Neuron (in vitro differentiated cells): ENCODE measurements around the gene ZNF3.
"Not testable (repeated sequence)": the region's sequence is repeated elsewhere in the genome, so short reads cannot be mapped to it uniquely, and the experiment has no call there.

ENCODE experiments used
- H2AFZ ChIP-seq: one replicate; pipeline ENCODE4 v1.6.1; 2013; ENCODE audit warnings: low read depth, mild to moderate bottlenecking, inconsistent platforms, low read length, moderate library complexity
- H3K27me3 ChIP-seq: one replicate; pipeline ENCODE4 v1.6.1; 2013; ENCODE audit warnings: low read length; ENCODE audit not compliant: insufficient read depth
- H3K36me3 ChIP-seq: one replicate; pipeline ENCODE4 v1.6.1; 2013; ENCODE audit warnings: low read length; ENCODE audit not compliant: insufficient read depth
- H3K4me1 ChIP-seq: one replicate; pipeline ENCODE4 v1.6.1; 2013; ENCODE audit warnings: low read length; ENCODE audit not compliant: insufficient read depth
- H3K4me3 ChIP-seq: 2 replicates; pipeline ENCODE4 v1.5.1; 2013; ENCODE audit warnings: mild to moderate bottlenecking, low read length, moderate library complexity
- H3K9me3 ChIP-seq: one replicate; pipeline ENCODE4 v1.6.1; 2013; ENCODE audit warnings: low read length

The ZNF3 gene

DNA sequence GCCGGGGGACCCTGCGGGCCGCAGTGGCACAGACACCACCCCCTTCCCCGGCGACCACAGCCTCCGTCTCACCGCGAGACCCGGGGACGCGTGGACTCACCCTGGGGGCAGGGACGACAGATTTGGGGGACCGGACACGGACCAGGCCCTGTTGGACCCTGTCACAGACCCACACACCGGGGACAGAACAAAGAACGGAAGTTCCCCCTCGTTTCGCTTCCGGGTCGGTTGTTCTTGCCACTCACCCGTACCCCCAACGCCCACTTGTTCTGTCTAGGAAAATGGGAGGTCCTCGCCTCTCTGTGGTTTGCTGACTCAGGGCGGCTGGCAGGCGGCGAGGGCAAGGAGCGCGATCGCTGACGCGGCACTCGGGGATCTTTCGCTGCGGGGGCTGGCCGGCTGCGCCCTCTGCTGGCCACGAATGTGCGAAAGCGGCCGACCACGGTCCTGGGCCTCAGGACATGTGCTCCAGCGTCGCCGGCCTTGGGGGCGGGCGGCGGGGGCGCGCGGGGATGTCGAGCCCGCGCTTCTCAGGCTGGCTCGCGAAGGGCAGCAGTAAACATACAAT, at the start of gene ZNF3:
Gene ZNF3, minus strand, starts transcription at position 189 of the 568 bp plus-strand sequence. CDS start 4,366 bp downstream, outside the sequence.
- Histone ChIP-seq H3K27me3 (no peaks in the 10 kb centered on the region), H3K4me3 (peak within 1 kb of the TSS; percentile 99), H3K4me1 (peaks cover 24% of the 10 kb centered on the region), H3K9me3 (peaks cover 6% of the 10 kb centered on the region), H3K36me3 (peaks cover 32% of the 10 kb centered on the region), H2AFZ (peak within 1 kb of the TSS; percentile 23)

DNA sequence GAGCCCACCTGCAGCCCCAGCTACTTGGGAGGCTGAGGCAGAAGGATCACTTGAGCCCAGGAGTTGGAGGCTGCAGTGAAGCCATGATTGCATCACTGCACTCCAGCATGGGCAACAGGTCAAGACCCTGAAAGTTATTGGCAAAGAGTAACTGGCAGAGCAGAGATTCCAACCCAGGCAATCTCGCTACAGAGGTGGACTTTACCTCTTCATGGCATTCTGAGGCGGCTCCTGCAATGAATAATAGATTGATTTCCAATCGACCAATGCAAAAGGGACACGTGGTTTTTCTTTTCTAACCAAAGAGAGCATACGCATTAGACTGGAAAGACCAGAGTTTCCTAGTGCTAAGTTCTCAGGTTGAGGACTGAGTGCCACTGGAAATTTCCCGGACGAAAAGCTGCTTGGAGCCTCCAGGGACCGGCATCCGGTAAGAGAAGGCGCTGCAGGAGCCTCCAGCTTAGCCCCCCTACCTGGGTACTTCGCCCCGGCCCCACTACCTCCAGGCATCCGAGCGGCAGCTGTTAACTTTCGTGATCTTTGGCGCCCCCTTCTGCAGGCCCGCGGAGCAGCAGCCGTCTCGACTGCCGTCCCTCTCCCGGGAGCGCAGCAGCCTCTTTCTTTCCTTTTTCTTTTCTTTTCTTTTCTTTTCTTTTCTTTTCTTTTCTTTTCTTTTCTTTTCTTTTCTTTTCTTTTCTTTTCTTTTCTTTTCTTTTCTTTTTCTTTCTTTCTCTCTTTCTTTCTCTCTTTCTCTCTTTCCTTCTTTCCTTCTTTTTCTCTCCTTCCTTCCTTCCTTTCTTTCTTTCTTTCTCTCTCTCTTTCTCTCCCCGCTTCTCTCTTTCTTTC, 49.3 kb upstream of the ZNF3 start:
- no peaks in the 10 kb centered on the region for H3K36me3 ChIP-seq
- H3K9me3 ChIP-seq = no peaks in the 10 kb centered on the region
- peaks cover 16% of the 10 kb centered on the region for H3K4me1 ChIP-seq
- H3K27me3 ChIP-seq = no peaks in the 10 kb centered on the region
- H2AFZ ChIP-seq = no peak overlapping the region
- no peak overlapping the region for H3K4me3 ChIP-seq

DNA sequence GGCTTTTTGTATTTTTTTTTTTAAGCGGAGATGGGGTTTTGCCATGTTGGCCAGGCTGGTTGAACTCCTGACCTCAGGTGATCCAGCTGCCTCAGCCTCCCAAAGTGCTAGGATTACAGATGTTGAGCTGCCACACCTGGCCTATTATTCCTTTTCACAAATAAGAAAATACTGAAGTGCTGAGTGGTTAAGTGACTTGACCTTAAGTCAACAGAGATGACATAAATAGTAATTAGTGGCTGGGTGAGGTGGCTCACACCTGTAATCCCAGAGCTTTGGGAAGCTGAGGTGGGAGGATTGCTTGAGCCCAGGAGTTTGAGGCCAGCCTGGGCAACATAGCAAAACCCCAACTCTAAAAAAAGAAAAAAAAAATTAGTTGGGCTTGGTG, 48.7 kb upstream of the ZNF3 start:
- peaks cover 16% of the 10 kb centered on the region for H3K4me1 ChIP-seq
- not testable (repeated sequence) for H3K27me3 ChIP-seq, H2AFZ ChIP-seq, H3K9me3 ChIP-seq, H3K4me3 ChIP-seq, H3K36me3 ChIP-seq

DNA sequence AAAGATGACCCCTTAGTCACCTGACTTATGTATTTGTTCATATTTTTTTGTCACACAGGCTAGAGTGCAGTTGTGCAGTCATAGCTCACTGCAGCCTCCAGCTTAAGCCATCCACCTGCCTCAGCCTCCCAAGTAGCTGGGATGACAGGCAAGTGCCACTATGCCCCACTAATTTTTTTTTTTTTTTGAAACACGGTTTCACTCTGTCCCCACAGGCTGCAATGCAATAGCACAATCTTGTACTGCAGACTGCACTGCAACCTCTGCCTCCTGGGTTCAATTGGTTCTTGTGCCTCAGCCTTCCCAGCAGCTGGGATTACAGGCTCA, 47.1 kb upstream of the ZNF3 start:
- no peak overlapping the region for H2AFZ ChIP-seq
- peaks cover 5% of the 10 kb centered on the region for H3K36me3 ChIP-seq
- peak overlapping the region; percentile 80 for H3K4me3 ChIP-seq
- H3K9me3 ChIP-seq = no peaks in the 10 kb centered on the region
- H3K4me1 ChIP-seq = peaks cover 16% of the 10 kb centered on the region
- H3K27me3 ChIP-seq = no peaks in the 10 kb centered on the region

DNA sequence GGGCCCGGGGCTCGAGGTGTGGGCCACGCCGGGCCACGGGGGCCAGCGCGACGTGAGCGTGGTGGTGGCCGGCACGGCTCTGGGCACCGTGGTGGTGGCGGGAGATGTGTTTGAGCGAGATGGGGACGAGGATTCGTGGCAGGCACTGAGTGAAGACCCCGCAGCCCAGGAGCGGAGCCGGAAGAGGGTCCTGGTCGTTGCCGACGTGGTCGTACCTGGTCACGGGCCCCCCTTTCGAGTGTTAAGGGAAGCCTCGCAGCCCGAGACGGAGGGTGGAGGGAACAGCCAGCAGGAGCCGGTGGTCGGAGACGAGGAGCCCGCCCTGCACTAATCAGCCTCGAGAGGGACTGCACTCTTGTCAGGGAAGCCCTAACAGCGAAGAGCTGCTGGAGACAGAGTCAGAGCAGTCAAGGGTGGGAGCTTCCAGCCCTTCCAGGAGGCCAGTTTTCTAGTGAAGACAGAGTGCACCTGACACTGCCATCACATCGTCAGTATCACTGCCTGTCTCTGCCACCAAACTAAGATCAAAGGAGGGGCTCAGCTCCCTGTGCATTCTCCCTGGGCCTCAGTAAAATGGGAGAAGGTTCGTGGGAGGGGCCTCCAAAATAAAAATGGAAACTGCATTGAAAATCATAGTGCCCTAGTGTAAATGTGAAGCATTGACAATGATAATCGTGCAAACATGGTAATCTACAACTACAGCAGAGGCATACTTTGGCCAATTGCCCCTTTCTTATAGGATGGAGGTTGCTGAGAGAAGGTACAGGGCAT, 46.5 kb upstream of the ZNF3 start:
- Histone ChIP-seq H3K9me3 (no peaks in the 10 kb centered on the region), H3K4me1 (peaks cover 16% of the 10 kb centered on the region), H2AFZ (peak overlapping the region; percentile 87), H3K27me3 (no peaks in the 10 kb centered on the region), H3K36me3 (peaks cover 5% of the 10 kb centered on the region), H3K4me3 (peak overlapping the region; percentile 80)

DNA sequence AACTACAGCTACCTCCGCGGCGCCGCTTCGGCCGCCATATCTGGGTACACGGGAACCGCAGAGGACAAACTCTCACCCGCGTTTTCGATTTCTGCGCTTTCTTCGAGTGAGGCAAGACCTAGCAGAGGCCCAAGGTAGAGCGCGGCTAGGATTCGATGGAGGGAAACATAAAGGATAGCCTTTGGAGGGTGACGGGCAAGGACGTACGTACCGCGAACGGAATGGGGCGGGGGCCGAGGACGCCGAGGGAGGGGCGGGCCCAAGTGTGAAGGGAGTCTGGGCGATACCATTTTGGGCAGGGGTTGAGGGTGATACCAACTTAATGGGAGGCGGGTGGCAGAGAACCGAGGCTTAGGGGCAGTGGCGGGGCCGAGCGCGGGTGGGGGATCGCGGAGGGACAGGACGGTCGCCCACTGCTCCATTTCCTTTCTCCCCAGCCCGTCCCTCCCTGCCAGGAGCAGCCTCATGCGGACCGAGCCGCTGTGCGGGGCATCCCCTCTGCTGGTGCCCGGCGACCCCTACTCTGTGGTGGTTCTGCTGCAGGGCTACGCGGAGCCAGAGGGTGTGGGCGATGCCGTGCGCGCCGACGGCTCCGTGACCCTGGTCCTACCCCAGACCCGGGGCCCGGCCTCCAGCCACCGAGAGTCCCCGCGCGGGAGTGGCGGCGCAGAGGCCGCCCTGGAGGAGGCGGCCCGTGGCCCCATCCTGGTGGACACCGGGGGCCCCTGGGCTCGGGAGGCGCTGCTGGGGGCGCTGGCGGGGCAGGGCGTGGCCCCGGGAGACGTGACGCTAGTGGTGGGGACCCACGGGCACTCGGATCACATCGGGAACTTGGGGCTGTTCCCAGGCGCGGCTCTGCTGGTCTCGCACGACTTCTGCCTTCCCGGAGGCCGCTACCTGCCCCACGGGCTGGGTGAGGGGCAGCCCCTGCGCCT, 45.7 kb upstream of the ZNF3 start, which contains the start of gene MBLAC1:
Gene MBLAC1, plus strand, starts transcription at position 37 of the 935 bp plus-strand sequence. Its CDS starts 429 bp downstream, at position 466.
- Histone ChIP-seq H3K36me3 (peaks cover 7% of the 10 kb centered on the region), H3K4me1 (peaks cover 11% of the 10 kb centered on the region), H3K27me3 (no peaks in the 10 kb centered on the region), H3K9me3 (no peaks in the 10 kb centered on the region), H3K4me3 (peak within 1 kb of the TSS; percentile 80), H2AFZ (peak within 1 kb of the TSS; percentile 87)

DNA sequence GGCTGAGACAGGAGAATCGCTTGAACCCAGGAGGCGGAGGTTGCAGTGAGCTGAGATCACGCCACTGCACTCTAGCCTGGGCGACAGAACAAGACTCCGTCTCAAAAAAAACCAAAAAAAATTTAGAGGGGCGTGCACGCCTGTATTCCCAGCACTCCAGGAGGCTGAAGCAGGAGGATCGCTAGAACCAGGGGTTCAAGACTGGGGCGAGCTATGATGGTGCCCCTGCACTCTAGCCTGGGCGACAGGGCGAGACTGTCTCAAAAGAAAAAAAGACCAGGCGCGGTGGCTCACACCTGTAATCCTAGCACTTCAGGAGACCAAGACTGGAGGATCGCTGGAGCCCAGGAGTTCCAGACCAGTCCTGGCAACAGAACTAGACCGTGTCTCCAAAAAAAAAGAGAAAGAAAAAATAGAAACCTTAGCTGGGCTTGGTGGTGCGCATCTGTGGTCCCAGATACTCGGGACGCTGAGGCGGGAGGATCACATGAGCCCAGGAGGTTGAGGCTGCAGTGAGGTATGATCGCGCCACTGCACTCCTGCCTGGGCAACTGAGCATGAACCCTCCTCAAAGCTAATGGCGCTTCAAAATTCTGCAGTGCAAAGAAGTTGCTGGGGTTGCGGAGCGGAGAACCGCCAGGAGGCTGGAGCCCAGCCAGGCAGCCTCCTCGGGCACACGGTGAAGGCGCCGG, 44.9 kb upstream of the ZNF3 start:
- H2AFZ ChIP-seq = peak overlapping the region; percentile 87
- H3K9me3 ChIP-seq = no peaks in the 10 kb centered on the region
- H3K4me1 ChIP-seq = peaks cover 11% of the 10 kb centered on the region
- H3K27me3 ChIP-seq = no peaks in the 10 kb centered on the region
- H3K36me3 ChIP-seq = peaks cover 7% of the 10 kb centered on the region
- peak overlapping the region; percentile 80 for H3K4me3 ChIP-seq

DNA sequence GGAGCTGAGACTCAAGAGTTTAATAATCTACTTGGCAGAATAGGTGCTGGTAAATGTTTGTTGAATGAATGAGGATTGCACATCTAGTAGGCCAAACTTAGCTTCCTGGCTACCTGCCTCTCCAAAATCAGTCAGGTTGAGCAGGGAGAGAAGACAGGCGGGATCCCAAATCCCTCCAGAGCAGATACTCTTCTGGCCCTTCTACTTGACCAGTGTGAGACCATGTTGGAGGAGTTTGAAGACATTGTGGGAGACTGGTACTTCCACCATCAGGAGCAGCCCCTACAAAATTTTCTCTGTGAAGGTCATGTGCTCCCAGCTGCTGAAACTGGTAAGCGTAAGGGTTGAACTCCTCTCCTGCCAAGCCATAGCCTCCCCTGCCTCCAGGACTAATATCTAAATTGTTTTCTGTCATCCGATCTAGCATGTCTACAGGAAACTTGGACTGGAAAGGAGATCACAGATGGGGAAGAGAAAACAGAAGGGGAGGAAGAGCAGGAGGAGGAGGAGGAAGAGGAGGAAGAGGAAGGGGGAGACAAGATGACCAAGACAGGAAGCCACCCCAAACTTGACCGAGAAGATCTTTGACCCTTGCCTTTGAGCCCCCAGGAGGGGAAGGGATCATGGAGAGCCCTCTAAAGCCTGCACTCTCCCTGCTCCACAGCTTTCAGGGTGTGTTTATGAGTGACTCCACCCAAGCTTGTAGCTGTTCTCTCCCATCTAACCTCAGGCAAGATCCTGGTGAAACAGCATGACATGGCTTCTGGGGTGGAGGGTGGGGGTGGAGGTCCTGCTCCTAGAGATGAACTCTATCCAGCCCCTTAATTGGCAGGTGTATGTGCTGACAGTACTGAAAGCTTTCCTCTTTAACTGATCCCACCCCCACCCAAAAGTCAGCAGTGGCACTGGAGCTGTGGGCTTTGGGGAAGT, 43.0 kb upstream of the ZNF3 start:
- Histone ChIP-seq H3K4me3 (no peak overlapping the region), H2AFZ (no peak overlapping the region), H3K27me3 (no peaks in the 10 kb centered on the region), H3K4me1 (peaks cover 15% of the 10 kb centered on the region), H3K36me3 (peaks cover 7% of the 10 kb centered on the region), H3K9me3 (no peaks in the 10 kb centered on the region)

DNA sequence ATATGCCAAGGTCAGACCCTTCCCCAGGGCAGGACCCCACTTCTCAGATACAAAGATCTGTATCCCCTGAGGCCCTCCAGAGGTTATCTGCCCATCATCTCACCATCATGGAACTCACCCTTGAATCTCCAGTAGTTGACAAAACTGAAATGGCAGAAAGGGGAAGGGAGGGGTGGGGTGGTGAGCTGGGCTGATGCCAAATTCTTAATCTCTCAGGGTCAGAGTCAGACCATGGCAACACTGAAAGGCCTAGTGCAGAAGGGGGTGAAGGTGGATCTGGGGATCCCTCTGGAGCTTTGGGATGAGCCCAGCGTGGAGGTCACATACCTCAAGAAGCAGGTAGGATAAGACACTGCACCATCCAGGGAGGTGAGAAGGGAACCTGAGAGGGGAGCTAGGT, 41.0 kb upstream of the ZNF3 start:
- no peak overlapping the region for H2AFZ ChIP-seq
- peaks cover 12% of the 10 kb centered on the region for H3K4me1 ChIP-seq
- peaks cover 7% of the 10 kb centered on the region for H3K36me3 ChIP-seq
- H3K27me3 ChIP-seq = no peaks in the 10 kb centered on the region
- H3K4me3 ChIP-seq = no peak overlapping the region
- no peaks in the 10 kb centered on the region for H3K9me3 ChIP-seq

DNA sequence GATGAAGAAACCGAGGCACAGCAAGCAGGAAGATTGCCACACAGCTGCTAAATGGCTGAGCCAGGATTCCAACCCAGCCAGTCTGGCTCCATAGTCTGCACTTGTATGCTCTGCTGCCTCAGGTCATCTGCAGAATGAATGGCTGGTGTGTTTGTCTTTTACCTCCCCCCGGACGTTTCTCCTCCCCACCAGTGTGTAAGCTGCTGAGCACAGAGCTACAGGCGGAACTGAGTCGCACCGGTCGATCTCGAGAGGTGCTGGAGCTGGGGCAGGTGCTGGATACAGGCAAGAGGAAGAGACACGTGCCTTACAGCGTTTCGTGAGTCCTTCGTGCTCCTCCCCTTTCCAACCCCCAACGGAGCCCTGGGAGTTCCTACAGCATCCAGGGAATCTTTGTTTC, 40.5 kb upstream of the ZNF3 start:
- H3K4me3 ChIP-seq = no peak overlapping the region
- no peaks in the 10 kb centered on the region for H3K27me3 ChIP-seq
- peaks cover 7% of the 10 kb centered on the region for H3K36me3 ChIP-seq
- H3K4me1 ChIP-seq = peaks cover 12% of the 10 kb centered on the region
- H3K9me3 ChIP-seq = no peaks in the 10 kb centered on the region
- H2AFZ ChIP-seq = no peak overlapping the region

DNA sequence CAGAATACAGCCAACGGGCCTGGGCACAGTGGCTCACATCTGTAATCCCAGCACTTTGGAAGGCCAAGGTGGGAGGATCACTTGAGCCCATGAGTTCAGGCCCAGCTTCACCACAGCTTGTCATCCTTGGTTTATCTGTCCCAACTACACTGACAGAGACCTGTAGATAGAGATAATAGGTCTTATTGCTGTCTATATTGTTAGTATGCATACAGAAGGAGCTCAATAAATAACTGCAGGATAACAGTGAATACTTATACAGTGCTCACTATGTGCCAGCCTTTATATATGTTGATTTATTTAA, 39.2 kb upstream of the ZNF3 start:
- H3K4me1 ChIP-seq = peaks cover 12% of the 10 kb centered on the region
- H3K4me3 ChIP-seq = peak overlapping the region; percentile 70
- no peak overlapping the region for H2AFZ ChIP-seq
- no peaks in the 10 kb centered on the region for H3K9me3 ChIP-seq
- no peaks in the 10 kb centered on the region for H3K27me3 ChIP-seq
- H3K36me3 ChIP-seq = peaks cover 7% of the 10 kb centered on the region
